HepG2 (cell line): Measurements from ENCODE around the gene TAF8. TPM values are rescaled to one million over a fixed set of nuclear protein-coding genes. Genes with fewer than 3 reads are reported as not detected.

Source experiments
- DZIP1 ChIP-seq: sonication (generic); formaldehyde crosslinking; IDR thresholded peaks from 2 replicates; pipeline ENCODE4 v1.5.0; 2020; ENCODE audit warnings: mild to moderate bottlenecking, missing genetic modification reagents
- ELF3 ChIP-seq: IDR thresholded peaks from 2 replicates; pipeline ENCODE4 v1.6.1; 2016; ENCODE audit warnings: missing genetic modification reagents, missing compliant biosample characterization
- GATAD2A ChIP-seq: IDR thresholded peaks from 2 replicates; pipeline ENCODE4 v1.6.1; 2016
- KAT7 ChIP-seq: IDR thresholded peaks from 2 replicates; pipeline ENCODE4 v1.6.1; 2018; ENCODE audit warnings: borderline replicate concordance, missing compliant biosample characterization
- KDM6A ChIP-seq: IDR thresholded peaks from 2 replicates; pipeline ENCODE4 v1.6.1; 2016; ENCODE audit warnings: low read depth
- MEIS1 ChIP-seq: sonication (generic); formaldehyde crosslinking; IDR thresholded peaks from 2 replicates; pipeline ENCODE4 v1.9.0; 2021; ENCODE audit warnings: mild to moderate bottlenecking, missing genetic modification reagents, moderate library complexity, borderline replicate concordance
- POGZ ChIP-seq: sonication (generic); formaldehyde crosslinking; IDR thresholded peaks from 2 replicates; pipeline ENCODE4 v1.4.0; 2020; ENCODE audit warnings: mild to moderate bottlenecking, missing genetic modification reagents
- RXRB ChIP-seq: IDR thresholded peaks from 2 replicates; pipeline ENCODE4 v1.6.1; 2016; ENCODE audit warnings: borderline replicate concordance, missing genetic modification reagents, missing compliant biosample characterization
- SP5 ChIP-seq: IDR thresholded peaks from 2 replicates; pipeline ENCODE4 v1.6.1; 2016; ENCODE audit warnings: low read depth, borderline replicate concordance
- SPEN ChIP-seq: sonication (generic); formaldehyde crosslinking; IDR thresholded peaks from 2 replicates; pipeline ENCODE4 v1.5.1; 2020; ENCODE audit warnings: low read depth, mild to moderate bottlenecking, missing genetic modification reagents
- SRY ChIP-seq: sonication (generic); formaldehyde crosslinking; IDR thresholded peaks from 2 replicates; pipeline ENCODE4 v1.8.0; 2022; ENCODE audit warnings: mild to moderate bottlenecking, missing genetic modification reagents
- XBP1 ChIP-seq: sonication (generic); formaldehyde crosslinking; IDR thresholded peaks from 2 replicates; pipeline ENCODE4 v1.5.0; 2020; ENCODE audit warnings: missing genetic modification reagents
- ZBED4 ChIP-seq: sonication (generic); formaldehyde crosslinking; IDR thresholded peaks from 2 replicates; pipeline ENCODE4 v1.4.0; 2020; ENCODE audit warnings: missing genetic modification reagents, borderline replicate concordance
- ZNF264 ChIP-seq: sonication (generic); formaldehyde crosslinking; IDR thresholded peaks from 2 replicates; pipeline ENCODE4 v1.4.0; 2020; ENCODE audit warnings: missing genetic modification reagents
- polyA plus RNA-seq, 8 experiments: library from polyadenylated mRNA; depleted of rRNA in 3 of 8; stranded (reverse) in 7 of 8; unstranded in 1 of 8; fragments of >200 nt; fragmentation: Illumina TruSeq in 4 of 8; extraction: Trizol in 4 of 8; gene quantifications; 2 replicates each; pipeline versions ENCODE4 v1.2.1 to v1.2.3, GENCODE V29; 2011 to 2016; ENCODE audit warnings: low read depth in 4 of 8, missing spikeins in 1 of 8, mixed read lengths in 1 of 8; ENCODE audit not compliant: insufficient read depth in 1 of 8
- total RNA-seq, 5 experiments: library from RNA; depleted of rRNA; stranded (reverse); fragments of >200 nt; fragmentation: Illumina TruSeq; extraction: Trizol; gene quantifications; 2 replicates each; pipeline ENCODE4 v1.2.3, GENCODE V29; 2016; ENCODE audit warnings: low read depth in 1 of 5
- TF ChIP-seq, protein P1 (sequence below): sonication (generic); formaldehyde crosslinking; IDR thresholded peaks from 2 replicates; pipeline ENCODE4 v1.4.0; 2020; ENCODE audit warnings: missing genetic modification reagents, borderline replicate concordance
- TF ChIP-seq, protein P2 (sequence below): sonication (generic); formaldehyde crosslinking; IDR thresholded peaks from 2 replicates; pipeline ENCODE4 v1.5.1; 2020; ENCODE audit warnings: mild to moderate bottlenecking, missing genetic modification reagents

The TAF8 gene
- total and polyA plus RNA-seq, 2 of the 13 experiments (the other 11 are each of a cell fraction or from before 2014, with no cell fraction given) = 25.2 to 25.8 TPM

GRCh38 chr6:42106112-42107023, 56.0 kb downstream of the TAF8 start (continued):
- no peak for TF ChIP-seq DZIP1 (CRISPR knock-in tag)
- no peak for TF ChIP-seq ZNF264 (CRISPR knock-in tag)
- no peak for TF ChIP-seq XBP1 (CRISPR knock-in tag)
- TF ChIP-seq, protein P1, sequence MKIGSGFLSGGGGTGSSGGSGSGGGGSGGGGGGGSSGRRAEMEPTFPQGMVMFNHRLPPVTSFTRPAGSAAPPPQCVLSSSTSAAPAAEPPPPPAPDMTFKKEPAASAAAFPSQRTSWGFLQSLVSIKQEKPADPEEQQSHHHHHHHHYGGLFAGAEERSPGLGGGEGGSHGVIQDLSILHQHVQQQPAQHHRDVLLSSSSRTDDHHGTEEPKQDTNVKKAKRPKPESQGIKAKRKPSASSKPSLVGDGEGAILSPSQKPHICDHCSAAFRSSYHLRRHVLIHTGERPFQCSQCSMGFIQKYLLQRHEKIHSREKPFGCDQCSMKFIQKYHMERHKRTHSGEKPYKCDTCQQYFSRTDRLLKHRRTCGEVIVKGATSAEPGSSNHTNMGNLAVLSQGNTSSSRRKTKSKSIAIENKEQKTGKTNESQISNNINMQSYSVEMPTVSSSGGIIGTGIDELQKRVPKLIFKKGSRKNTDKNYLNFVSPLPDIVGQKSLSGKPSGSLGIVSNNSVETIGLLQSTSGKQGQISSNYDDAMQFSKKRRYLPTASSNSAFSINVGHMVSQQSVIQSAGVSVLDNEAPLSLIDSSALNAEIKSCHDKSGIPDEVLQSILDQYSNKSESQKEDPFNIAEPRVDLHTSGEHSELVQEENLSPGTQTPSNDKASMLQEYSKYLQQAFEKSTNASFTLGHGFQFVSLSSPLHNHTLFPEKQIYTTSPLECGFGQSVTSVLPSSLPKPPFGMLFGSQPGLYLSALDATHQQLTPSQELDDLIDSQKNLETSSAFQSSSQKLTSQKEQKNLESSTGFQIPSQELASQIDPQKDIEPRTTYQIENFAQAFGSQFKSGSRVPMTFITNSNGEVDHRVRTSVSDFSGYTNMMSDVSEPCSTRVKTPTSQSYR (CRISPR knock-in tag) = peak; percentile 48; the same call in 1 of the 2 replicates
- peak; percentile 15; the same call in 1 of the 2 replicates for TF ChIP-seq POGZ (CRISPR knock-in tag)
- TF ChIP-seq SP5 (CRISPR knock-in tag) = peak; percentile 96
- no peak for TF ChIP-seq MEIS1
- 0 out of 2 replicates have a peak, but pooled peaks have one; percentile 5 for TF ChIP-seq SRY (CRISPR knock-in tag)
- TF ChIP-seq ELF3 (CRISPR knock-in tag) = peak; percentile 60; the same call in 1 of the 2 replicates
- TF ChIP-seq GATAD2A (CRISPR knock-in tag) = peak; percentile 59
- TF ChIP-seq, protein P2, sequence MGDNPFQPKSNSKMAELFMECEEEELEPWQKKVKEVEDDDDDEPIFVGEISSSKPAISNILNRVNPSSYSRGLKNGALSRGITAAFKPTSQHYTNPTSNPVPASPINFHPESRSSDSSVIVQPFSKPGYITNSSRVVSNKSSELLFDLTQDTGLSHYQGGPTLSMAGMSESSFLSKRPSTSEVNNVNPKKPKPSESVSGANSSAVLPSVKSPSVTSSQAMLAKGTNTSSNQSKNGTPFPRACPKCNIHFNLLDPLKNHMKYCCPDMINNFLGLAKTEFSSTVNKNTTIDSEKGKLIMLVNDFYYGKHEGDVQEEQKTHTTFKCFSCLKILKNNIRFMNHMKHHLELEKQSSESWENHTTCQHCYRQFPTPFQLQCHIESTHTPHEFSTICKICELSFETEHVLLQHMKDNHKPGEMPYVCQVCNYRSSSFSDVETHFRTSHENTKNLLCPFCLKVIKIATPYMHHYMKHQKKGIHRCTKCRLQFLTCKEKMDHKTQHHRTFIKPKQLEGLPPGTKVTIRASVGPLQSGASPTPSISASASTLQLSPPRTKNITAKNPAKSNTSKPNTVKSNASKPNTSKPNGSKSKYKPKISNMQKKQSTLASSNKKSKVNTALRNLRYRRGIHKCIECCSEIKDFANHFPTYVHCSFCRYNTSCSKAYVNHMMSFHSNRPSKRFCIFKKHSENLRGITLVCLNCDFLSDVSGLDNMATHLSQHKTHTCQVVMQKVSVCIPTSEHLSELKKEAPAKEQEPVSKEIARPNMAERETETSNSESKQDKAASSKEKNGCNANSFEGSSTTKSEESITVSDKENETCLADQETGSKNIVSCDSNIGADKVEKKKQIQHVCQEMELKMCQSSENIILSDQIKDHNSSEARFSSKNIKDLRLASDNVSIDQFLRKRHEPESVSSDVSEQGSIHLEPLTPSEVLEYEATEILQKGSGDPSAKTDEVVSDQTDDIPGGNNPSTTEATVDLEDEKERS (CRISPR knock-in tag) = no peak
- TF ChIP-seq KDM6A (CRISPR knock-in tag) = peak; percentile 82
- peak; percentile 62; the same call in 1 of the 2 replicates for TF ChIP-seq SPEN
- peak; percentile 71; the same call in 1 of the 2 replicates for TF ChIP-seq ZBED4 (CRISPR knock-in tag)
- TF ChIP-seq KAT7 (CRISPR knock-in tag) = no peak
- TF ChIP-seq RXRB (CRISPR knock-in tag) = peak; percentile 54
